Fibroblast of pulmonary artery (primary cell): ENCODE results near the gene RPS6KL1.

Source experiments
- DNase-seq: peaks from one replicate; pipeline ENCODE4 v3.0.0-alpha.2; 2010; ENCODE audit warnings: low read depth
- H3K4me3 ChIP-seq: replicated peaks from 2 replicates; pipeline ENCODE4 v1.5.1; 2011; ENCODE audit warnings: low read depth, mild to moderate bottlenecking, control low read depth, low read length, moderate library complexity
- CTCF ChIP-seq: IDR thresholded peaks from 2 replicates; pipeline ENCODE4 v1.5.1; 2011; ENCODE audit warnings: mild to moderate bottlenecking, control low read depth, low read length, inconsistent platforms; ENCODE audit errors: missing control alignments

The RPS6KL1 gene

GRCh38 chr14:74908861-74909341 is 14.2 kb downstream of the RPS6KL1 start:
- no peak for TF ChIP-seq CTCF
- DNase-seq, result no peak
- H3K4me3 ChIP-seq, result no peak overlapping the region

GRCh38 chr14:74907744-74908143 is 15.3 kb downstream of the RPS6KL1 start:
- DNase-seq, result no peak

GRCh38 chr14:74906925-74907521 is 16.0 kb downstream of the RPS6KL1 start:
- TF ChIP-seq CTCF, result no peak
- DNase-seq, result no peak
- H3K4me3 ChIP-seq, result no peak overlapping the region

More at GRCh38 chr14:74907744-74908143, 15.3 kb downstream of the RPS6KL1 start:
- no peak overlapping the region for H3K4me3 ChIP-seq
- no peak for TF ChIP-seq CTCF

- peak; percentile 92 for TF ChIP-seq CTCF
- no peak overlapping the region for H3K4me3 ChIP-seq
- DNase-seq, result peak; percentile 60
Observed at GRCh38 chr14:74905595-74906142, 17.4 kb downstream of the RPS6KL1 start.

- DNase-seq, result no peak
- H3K4me3 ChIP-seq, result no peak overlapping the region
- TF ChIP-seq CTCF, result no peak
Observed at GRCh38 chr14:74904635-74905503, 18.2 kb downstream of the RPS6KL1 start.

- H3K4me3 ChIP-seq, result no peak overlapping the region
- no peak for DNase-seq
- no peak for TF ChIP-seq CTCF
Observed at GRCh38 chr14:74902941-74903705, 19.9 kb downstream of the RPS6KL1 start.
